Measurements from ENCODE around the gene SLC6A15.

SLC6A15 gene

DNA sequence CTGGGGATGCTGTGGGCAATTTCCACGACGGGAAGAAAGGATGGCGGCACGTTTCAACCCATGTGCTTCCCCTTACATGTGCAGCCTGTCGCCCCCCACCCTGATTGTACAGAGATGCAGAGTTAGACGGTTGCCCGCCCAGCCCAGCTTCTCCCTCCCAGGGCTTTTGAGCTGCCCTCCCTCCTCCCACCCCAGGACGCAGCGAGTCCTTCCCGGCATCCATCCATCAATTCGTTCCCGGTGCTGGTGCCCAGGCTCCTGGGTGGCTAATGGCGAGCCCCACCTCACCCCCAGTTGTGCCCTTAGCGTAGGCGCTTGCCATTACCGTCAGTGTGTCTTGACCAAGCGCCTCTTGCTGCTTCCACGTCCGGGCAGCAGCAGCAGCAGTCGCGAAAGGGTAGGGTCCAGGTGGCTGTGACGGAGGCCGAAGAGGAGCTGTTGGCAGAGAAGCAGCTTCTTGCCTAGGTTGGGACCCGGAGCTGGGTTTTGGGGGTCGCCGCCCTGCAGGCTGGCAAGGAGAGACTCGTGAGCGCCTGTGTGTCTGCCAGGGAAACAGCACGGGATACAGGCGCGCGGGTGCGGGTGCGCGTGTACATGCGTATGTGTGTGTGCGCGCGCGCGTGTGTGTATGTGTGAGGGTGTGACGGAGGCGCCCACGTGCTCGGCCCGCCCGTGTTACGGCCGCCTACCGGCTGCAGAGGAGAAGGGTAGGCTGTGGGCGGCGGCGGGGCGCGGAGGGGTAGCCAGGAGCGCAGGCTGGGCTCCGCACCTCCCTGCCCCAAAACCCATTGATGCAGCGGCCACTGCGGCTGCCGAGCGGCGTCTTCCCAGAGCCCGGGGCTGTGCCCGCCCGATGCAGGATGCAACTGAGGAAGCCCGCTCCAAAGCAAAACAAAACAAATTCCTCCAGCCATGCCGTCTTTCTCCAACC is at the start of gene SLC6A15:
TSS of gene SLC6A15 (minus strand) at position 602 of the 931 bp plus-strand sequence. CDS start 20,679 bp downstream, outside the sequence.
- peak; percentile 82 for DNase-seq (ENCODE audit: extremely low spot score)
- TF ChIP-seq FOXM1 (IDR thresholded peaks at IDR 0.05; ENCODE audit: borderline replicate concordance) (no peak), SUZ12 (IDR thresholded peaks at IDR 0.05) (no peak), FOXA1 (IDR thresholded peaks at IDR 0.05) (no peak), L3MBTL2 (conservative IDR thresholded peaks at IDR 0.05) (peak; percentile 95), LEF1 (IDR thresholded peaks at IDR 0.05; ENCODE audit: borderline replicate concordance) (no peak), FOXK2 (IDR thresholded peaks at IDR 0.05) (no peak), ARNT (IDR thresholded peaks at IDR 0.05) (no peak), TARDBP (IDR thresholded peaks at IDR 0.05) (peak; percentile 56; the same call in 1 of the 2 replicates), SP1 (IDR thresholded peaks at IDR 0.05) (no peak), HDGF (IDR thresholded peaks at IDR 0.05; ENCODE audit: borderline replicate concordance) (no peak), CTBP1 (IDR thresholded peaks at IDR 0.05; ENCODE audit: borderline replicate concordance) (peak; percentile 60; the same call in 1 of the 2 replicates), ELF4 (IDR thresholded peaks at IDR 0.05) (no peak; the same call in 1 of the 2 replicates), BHLHE40 (IDR thresholded peaks at IDR 0.05; ENCODE audit: borderline replicate concordance) (no peak), NFRKB (IDR thresholded peaks at IDR 0.05) (no peak), ZNF384 (IDR thresholded peaks at IDR 0.05) (no peak)
- TF ChIP-seq, protein P1, sequence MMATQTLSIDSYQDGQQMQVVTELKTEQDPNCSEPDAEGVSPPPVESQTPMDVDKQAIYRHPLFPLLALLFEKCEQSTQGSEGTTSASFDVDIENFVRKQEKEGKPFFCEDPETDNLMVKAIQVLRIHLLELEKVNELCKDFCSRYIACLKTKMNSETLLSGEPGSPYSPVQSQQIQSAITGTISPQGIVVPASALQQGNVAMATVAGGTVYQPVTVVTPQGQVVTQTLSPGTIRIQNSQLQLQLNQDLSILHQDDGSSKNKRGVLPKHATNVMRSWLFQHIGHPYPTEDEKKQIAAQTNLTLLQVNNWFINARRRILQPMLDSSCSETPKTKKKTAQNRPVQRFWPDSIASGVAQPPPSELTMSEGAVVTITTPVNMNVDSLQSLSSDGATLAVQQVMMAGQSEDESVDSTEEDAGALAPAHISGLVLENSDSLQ (IDR thresholded peaks at IDR 0.05), result no peak
- ChIA-PET POLR2A (interaction anchor here (0.8 to 1.6 kb wide), 7 partner anchors 8 to 119 kb away, joined by 3 to 7 read pairs (median 4); no protein-coding TSS in a partner anchor), CTCF (no interaction called here)

DNA sequence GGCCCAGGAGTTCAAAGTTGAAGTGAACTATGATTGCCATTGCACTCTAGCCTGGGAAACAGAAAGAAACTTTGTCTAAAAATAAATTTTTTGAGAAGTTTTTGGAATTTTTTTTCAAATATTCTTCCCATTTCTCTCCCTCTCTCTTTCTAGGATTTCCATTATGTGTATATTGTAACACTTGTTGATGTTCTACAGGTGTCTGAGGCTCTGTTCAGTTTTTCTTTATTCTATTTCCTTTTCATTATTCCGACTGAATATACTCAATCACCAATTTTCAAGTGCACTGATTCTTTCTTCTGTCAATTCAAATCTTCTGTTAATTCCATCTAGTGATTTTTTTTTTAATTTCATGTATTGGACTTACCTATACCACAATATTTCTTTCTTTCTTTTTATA is 48.3 kb upstream of the SLC6A15 start:
- ChIA-PET CTCF (no interaction called here), POLR2A (no interaction called here)
- no peak for DNase-seq (ENCODE audit: extremely low spot score)
- TF ChIP-seq FOXM1 (IDR thresholded peaks at IDR 0.05; ENCODE audit: borderline replicate concordance) (no peak), LEF1 (IDR thresholded peaks at IDR 0.05; ENCODE audit: borderline replicate concordance) (no peak), FOXK2 (IDR thresholded peaks at IDR 0.05) (no peak), ARNT (IDR thresholded peaks at IDR 0.05) (no peak), SUZ12 (IDR thresholded peaks at IDR 0.05) (no peak), HDGF (IDR thresholded peaks at IDR 0.05; ENCODE audit: borderline replicate concordance) (no peak), BHLHE40 (IDR thresholded peaks at IDR 0.05; ENCODE audit: borderline replicate concordance) (no peak), ZNF384 (IDR thresholded peaks at IDR 0.05) (no peak), SP1 (IDR thresholded peaks at IDR 0.05) (no peak), CTBP1 (IDR thresholded peaks at IDR 0.05; ENCODE audit: borderline replicate concordance) (no peak), L3MBTL2 (conservative IDR thresholded peaks at IDR 0.05) (no peak), NFRKB (IDR thresholded peaks at IDR 0.05) (no peak), TARDBP (IDR thresholded peaks at IDR 0.05) (no peak), ELF4 (IDR thresholded peaks at IDR 0.05) (no peak), FOXA1 (IDR thresholded peaks at IDR 0.05) (no peak)
- TF ChIP-seq, protein P1 (IDR thresholded peaks at IDR 0.05), result no peak

DNA sequence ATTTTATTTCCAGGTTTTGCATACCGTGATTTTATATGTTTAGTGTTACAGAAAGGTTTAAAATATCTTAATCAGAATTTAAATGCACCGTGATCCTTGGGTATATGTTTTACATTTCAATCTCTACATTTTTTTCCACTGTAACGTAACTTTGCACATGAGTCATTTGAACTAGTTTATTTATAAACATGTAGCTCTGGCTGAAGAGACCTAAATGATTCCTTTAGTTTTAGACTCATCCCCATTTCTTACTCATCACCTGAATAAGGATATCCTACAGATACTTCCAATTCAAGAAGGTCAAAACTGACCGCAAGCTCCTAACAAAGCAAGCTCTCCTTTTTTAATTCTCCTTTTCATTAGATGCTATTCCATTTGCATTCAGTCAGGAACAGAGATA is 42.7 kb upstream of the SLC6A15 start:
- no peak for DNase-seq (ENCODE audit: extremely low spot score)
- no peak for TF ChIP-seq ZNF384 (IDR thresholded peaks at IDR 0.05)
- TF ChIP-seq LEF1 (IDR thresholded peaks at IDR 0.05; ENCODE audit: borderline replicate concordance), result no peak
- TF ChIP-seq FOXM1 (IDR thresholded peaks at IDR 0.05; ENCODE audit: borderline replicate concordance), result no peak
- TF ChIP-seq BHLHE40 (IDR thresholded peaks at IDR 0.05; ENCODE audit: borderline replicate concordance), result no peak
- TF ChIP-seq ELF4 (IDR thresholded peaks at IDR 0.05), result no peak
- no peak for TF ChIP-seq L3MBTL2 (conservative IDR thresholded peaks at IDR 0.05)
- TF ChIP-seq SUZ12 (IDR thresholded peaks at IDR 0.05), result no peak
- no peak for TF ChIP-seq SP1 (IDR thresholded peaks at IDR 0.05)
- TF ChIP-seq ARNT (IDR thresholded peaks at IDR 0.05), result no peak
- TF ChIP-seq, protein P1 (IDR thresholded peaks at IDR 0.05), result no peak
- TF ChIP-seq CTBP1 (IDR thresholded peaks at IDR 0.05; ENCODE audit: borderline replicate concordance), result no peak
- TF ChIP-seq TARDBP (IDR thresholded peaks at IDR 0.05), result no peak
- TF ChIP-seq FOXA1 (IDR thresholded peaks at IDR 0.05), result no peak
- no peak for TF ChIP-seq NFRKB (IDR thresholded peaks at IDR 0.05)
- no peak for TF ChIP-seq FOXK2 (IDR thresholded peaks at IDR 0.05)
- TF ChIP-seq HDGF (IDR thresholded peaks at IDR 0.05; ENCODE audit: borderline replicate concordance), result no peak
- ChIA-PET CTCF (no interaction called here), POLR2A (no interaction called here)

DNA sequence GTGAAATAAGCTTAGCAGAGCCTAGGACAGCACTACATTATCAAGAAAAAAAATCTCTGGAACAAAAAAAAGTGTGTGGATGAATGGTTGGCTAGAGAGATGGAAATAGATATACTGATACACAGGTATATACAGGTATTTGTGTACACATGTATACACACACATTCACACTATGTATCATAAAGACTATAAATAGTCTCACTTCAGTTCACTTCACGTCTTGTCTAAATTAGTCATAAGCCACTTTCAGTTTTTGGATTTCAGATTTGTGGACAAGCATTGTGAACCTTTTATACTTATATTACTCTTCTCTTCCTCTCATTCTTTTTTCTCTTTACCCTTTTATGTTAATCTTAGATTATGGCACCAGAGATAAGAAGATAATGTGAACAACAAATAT is 41.8 kb upstream of the SLC6A15 start:
- no peak for TF ChIP-seq TARDBP (IDR thresholded peaks at IDR 0.05)
- TF ChIP-seq ELF4 (IDR thresholded peaks at IDR 0.05), result no peak
- TF ChIP-seq HDGF (IDR thresholded peaks at IDR 0.05; ENCODE audit: borderline replicate concordance), result no peak
- TF ChIP-seq FOXM1 (IDR thresholded peaks at IDR 0.05; ENCODE audit: borderline replicate concordance), result no peak
- no peak for TF ChIP-seq FOXK2 (IDR thresholded peaks at IDR 0.05)
- no peak for TF ChIP-seq LEF1 (IDR thresholded peaks at IDR 0.05; ENCODE audit: borderline replicate concordance)
- no peak for DNase-seq (ENCODE audit: extremely low spot score)
- ChIA-PET POLR2A (no interaction called here), CTCF (no interaction called here)

DNA sequence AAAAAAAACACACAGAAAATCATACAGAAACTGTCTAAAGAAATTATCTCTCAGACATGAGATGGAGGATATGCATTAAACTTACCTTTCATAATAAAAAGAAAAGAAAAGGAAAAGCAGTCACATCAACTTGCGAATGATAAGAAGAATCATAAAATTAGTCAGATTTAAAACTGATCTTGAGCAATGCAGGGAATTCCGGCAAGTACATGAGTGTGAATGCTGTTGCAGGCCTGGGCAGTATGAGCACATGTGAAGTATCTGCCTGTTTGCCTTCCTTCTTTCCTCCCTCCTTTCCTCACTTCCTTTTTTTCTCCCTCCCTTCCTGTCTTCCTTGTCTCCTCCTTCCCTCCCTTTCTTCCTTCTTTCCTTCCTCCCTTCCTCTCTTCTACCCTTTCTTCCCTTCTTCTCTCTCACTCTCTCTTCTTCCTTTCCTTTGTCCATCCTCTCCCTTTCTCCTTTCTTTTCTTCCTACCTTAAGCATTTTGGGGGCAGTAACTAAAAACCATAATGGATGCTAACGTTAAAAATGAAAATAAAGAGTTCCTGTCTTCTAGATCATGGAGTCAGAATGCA is 38.5 kb upstream of the SLC6A15 start:
- POLR2A ChIA-PET, result no interaction called here
- CTCF ChIA-PET, result no interaction called here
- TF ChIP-seq HDGF (IDR thresholded peaks at IDR 0.05; ENCODE audit: borderline replicate concordance) (no peak), BHLHE40 (IDR thresholded peaks at IDR 0.05; ENCODE audit: borderline replicate concordance) (no peak), TARDBP (IDR thresholded peaks at IDR 0.05) (no peak), LEF1 (IDR thresholded peaks at IDR 0.05; ENCODE audit: borderline replicate concordance) (no peak)
- DNase-seq (ENCODE audit: extremely low spot score), result no peak

Measured in HEK293T (cell line).